Activated CD4-positive, alpha-beta T cell treated with anti-CD3 and anti-CD28 coated beads for 48 hours (primary cell): ENCODE measurements around the gene UNC5C.

Experiments used
- DNase-seq: peaks from one replicate; pipeline ENCODE4 v3.0.0-alpha.2; 2020

UNC5C gene

DNA sequence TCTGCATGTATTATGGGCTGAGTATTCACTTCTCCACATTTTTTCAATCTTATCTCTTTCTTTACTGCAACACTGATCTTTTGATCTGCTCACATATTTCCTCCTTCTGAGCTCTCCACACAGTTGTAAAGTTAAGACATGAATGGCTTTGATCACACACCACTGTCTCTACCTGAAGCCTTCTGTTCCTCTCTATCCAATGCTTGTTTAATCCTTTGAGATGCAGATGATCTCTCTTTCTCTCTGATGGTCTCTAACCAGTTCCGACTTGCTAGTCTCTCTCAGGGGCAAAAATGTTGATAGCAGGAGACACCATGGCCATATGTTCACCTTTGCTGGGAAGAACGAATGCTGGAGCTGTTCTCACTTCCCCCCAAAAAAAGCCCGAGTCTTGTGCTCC lies 162.4 kb downstream of the UNC5C start:
- DNase-seq, result no peak

GRCh38 chr4:95381843-95382580 lies 166.8 kb downstream of the UNC5C start:
- no peak for DNase-seq

DNA sequence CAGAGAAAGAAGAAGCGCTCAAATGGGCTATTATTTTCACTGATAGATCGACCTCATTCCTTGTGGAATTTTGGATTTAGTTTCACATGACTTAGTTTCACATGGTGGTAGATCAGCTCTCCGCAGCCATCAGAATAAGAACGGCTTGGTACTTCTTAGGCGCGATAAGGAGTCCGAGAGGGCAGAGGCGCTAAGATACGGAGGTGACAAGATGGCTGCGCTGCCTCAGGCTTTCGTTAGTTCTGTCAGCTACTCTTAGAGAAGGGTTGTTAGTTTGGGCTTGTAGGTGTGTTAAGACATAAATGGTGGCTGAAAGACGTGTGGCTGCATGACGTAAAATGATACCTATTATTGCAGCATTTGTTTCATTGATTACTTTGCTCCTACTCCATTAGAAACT lies 169.1 kb downstream of the UNC5C start:
- DNase-seq, result no peak

- DNase-seq, result no peak
Measured at GRCh38 chr4:95377366-95377900, 171.3 kb downstream of the UNC5C start.

GRCh38 chr4:95371476-95372224 lies 177.1 kb downstream of the UNC5C start:
- DNase-seq, result no peak

GRCh38 chr4:95367824-95368223 lies 180.9 kb downstream of the UNC5C start:
- DNase-seq, result no peak

DNA sequence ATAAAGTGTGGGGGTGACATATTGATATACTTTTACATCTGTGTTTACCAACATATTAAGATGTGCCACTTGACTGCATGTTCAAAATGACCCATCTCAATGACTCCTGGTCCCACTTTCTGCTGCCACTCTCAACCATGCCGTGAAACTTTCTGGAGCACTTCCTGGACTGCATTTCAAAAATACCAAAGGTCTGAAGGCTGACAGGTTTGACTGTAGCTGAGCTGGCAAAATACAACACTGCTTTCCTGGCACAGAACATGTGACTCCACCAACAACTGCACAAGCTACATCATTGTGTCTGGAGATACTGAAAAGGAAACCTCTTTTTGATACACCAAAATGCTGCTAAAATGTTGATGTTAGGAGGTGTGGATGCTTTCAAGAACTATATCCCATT lies 184.8 kb downstream of the UNC5C start:
- no peak for DNase-seq

- no peak for DNase-seq
Measured at GRCh38 chr4:95363559-95363925, 185.2 kb downstream of the UNC5C start.

- peak; percentile 27 for DNase-seq
Measured at GRCh38 chr4:95362906-95363558, 185.7 kb downstream of the UNC5C start.

GRCh38 chr4:95362066-95362465 lies 186.7 kb downstream of the UNC5C start:
- no peak for DNase-seq

DNA sequence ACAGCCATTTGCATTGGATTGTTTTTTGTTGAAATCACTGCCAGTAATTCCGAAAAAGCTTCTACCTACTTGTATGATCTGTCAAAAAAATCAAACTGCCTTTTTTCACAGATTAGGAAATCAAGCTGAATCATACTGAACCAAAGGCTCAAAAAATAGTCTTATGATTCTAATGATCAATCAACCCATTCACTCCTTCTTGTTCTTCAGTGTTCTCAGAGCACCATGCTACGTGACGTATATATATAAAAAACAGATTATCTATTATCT lies 187.1 kb downstream of the UNC5C start:
- no peak for DNase-seq

DNA sequence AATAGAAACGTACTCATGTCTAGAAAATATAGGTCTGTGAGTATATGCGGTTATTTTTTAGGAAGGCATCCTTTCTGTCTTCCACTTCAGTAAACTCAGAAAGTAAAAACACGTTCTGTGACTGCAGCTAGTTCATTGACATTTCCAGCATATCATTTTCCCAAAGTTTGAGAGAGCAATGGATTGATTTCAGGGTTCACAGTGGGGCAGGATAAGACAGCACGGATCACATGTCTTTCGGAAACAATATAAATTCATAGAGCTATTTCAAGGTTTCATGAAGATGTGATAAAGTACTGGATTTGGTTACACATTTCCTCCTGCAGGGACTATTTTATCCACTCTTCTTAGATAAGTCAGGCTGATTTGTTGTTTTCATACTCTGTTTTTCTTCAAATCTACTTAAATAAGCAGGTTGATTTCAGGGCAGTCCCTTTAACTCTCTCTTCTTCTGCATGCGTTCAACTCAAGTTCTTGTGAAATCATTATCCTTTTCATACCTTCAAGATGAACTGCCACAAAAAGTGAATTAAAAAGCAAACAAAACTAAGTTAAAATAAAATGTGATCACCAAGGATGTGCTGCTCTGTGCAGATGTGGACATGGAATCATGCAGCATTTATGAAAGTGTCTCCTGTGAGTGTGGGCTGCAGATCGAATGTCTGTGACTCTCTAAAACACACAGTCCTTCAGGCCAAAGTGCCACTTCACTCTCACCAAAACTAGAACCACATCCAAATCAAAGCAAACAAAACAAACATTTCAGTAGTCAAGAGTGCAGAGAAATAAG lies 187.7 kb downstream of the UNC5C start:
- DNase-seq, result no peak

- DNase-seq, result no peak
Measured at GRCh38 chr4:95360256-95360903, 188.4 kb downstream of the UNC5C start.

GRCh38 chr4:95358421-95358820 lies 190.4 kb downstream of the UNC5C start:
- no peak for DNase-seq

GRCh38 chr4:95355021-95355420 lies 193.8 kb downstream of the UNC5C start:
- no peak for DNase-seq

DNA sequence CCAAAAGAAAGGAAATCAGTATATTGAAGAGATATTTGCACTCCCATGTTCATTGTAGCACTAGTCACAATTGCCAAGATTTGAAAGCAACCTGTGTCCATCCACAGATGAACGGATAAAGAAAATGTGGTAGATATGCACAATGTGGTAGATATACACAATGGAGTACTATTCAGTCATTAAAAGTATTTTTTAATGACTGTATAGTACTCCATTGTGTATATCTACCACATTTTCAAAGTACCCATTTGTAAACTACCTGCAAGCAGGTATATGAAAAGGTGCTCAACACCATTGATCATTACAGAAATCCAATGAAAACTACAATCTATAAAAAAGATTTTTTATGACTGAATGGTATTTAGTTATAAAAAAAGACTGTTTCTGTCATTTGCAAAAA lies 200.4 kb downstream of the UNC5C start:
- DNase-seq, result no peak

DNA sequence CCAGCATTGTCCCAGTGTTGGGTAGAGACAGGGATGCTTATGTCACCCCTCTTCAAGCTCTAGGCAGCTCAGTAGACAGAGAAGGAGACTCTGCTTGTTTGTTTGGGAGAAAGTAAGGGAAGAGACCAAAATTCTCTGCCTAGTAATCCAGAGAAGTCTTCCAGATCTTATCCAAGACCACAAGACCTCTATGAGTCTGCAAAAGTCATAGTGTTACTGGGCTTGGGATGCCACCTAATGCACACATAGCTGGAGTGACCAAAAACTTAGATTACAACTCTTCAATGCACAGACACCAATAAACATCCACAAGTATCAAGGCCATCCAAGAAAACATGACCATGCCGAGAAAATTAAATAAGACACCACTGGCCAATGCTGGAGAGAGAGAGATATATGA lies 205.5 kb downstream of the UNC5C start:
- DNase-seq, result no peak

DNA sequence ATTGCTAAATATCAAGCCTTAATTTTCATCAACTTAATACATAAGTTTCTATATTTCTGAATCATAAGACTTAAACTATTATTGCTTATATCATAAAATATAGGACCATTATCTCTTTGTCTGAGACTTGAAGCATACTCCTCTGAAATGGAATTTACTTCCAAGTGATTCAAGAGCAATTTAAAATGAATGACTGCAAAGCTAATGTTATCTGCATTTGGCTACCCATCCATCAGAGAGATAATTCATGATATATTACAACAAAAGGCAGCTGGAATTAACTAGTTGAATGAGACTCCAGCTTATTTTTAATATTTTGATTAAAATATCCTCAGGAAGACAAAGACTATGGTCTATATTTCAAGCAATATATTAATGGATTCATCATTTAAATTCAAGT lies 208.6 kb downstream of the UNC5C start:
- DNase-seq, result no peak

GRCh38 chr4:95325665-95326064 lies 223.1 kb downstream of the UNC5C start:
- no peak for DNase-seq

DNA sequence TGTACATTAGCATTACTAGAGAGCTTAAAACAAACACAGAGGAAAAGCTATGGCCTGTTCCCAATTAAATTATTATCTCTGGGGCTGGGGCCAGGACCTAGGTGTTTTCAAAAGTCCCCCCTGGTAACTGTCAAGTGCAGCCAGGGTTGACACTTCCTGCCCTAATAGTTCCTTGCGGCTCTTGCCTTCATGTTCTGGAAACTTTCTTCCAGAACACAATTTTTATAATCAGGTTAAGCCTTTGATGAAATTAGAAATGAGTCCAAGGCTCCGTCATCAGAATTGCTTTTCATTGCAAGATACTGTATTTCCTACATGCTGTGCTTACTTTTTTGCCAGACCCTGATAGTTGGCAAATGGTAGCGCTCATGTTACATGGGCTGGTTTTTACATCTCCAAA lies 229.6 kb downstream of the UNC5C start:
- DNase-seq, result no peak

DNA sequence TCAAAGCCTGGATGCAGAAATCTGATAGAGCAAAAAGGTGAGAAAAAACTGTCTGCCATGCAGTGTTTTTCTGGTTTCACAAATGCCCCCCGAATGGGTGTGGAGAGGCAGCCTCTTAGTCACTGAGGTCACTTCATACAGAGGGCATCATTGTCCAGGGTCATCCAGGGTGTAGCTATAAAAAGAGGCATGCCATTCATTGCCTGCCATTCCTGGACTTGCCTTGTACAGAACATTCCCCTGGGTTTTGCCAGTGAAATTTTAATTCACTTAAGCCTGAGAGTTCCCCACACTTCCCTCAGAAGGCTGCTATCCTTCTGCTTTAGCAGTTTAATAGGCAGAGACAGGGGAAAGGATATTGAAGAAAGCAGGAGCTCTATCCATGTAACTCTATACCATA lies 230.3 kb downstream of the UNC5C start:
- DNase-seq, result no peak

DNA sequence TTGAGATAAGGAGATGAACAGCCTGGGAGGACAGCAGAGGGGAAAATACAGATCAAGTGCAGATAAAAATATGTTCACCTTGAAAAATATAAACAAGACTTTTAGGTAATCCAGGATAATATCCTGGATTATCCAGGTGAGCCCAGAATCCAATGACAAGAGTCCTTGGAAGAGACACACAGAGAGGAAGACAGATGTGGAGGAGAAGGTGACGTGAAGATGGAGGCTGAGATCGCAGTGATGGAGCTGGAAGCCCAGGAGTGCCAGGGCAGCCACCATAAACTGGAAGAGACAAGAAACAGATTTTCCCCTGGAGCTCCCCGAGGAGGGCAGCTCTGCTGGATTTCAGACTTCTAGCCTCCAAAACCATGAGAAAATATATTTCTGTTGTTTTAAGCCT lies 230.7 kb downstream of the UNC5C start:
- no peak for DNase-seq
